Measurements from ENCODE around the gene TACSTD2. TPM values are rescaled to one million over a fixed set of nuclear protein-coding genes. Genes with fewer than 3 reads are reported as not detected.

The TACSTD2 gene
- polyA plus RNA-seq, 1 donor from 2014 or later = not detected

DNA sequence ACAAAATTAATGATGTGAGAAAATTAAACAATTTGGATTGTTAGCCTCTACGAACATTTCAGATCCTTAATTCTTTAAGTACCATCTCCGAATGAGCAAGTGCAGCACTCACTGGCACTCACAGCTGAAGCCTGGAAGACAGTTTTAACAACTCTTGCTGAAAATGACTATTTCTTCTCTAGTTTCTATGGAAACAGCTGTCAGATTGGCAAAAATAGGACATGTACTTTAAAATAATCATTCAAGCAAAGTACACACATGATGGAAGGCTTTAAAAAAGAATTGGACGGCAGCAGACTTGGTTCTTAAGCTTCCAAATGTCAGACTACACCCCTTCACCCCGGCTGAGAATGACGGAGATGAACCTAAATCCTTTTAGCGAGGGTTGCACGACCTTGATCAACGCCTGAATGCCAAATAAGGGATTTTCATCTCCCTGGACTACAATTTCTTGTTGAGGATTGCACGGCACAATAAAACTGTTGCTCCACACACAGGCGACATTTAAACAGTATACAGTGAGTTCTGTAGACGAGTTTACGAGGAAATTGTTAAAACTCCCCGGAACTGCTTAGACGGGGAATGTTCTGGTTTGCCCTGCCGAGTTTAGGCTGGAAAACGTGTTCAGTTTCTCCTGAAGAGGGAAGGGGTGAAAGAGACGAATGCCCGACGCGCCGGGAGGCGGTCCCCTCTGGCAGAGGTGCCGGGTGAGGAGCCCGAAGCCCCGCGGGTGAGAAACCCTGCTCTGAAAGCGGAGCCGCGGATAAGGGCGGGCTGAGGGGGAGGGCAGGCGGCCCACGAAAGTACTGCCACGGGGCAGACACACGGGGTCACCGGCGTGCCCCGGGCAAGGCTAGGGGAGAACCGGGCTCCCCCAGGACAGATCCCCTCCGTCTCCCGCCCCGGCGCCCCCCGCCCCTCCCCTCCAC is 31.2 kb downstream of the TACSTD2 start:
- Histone ChIP-seq H3K9ac (ENCODE audit: low read length) (peak overlapping the region; percentile 71), H3F3A (ENCODE audit: insufficient read depth, low read length, poor library complexity, severe bottlenecking) (no peaks in the 10 kb centered on the region), H3K4me2 (ENCODE audit: low read length) (peak overlapping the region; percentile 97), H3K36me3 (ENCODE audit: insufficient read depth, low read length) (no peaks in the 10 kb centered on the region), H3K9me3 (ENCODE audit: low read length) (no peaks in the 10 kb centered on the region), H2AFZ (ENCODE audit: low read depth, low read length) (peak overlapping the region; percentile 62), H4K20me1 (ENCODE audit: insufficient read depth) (no peaks in the 10 kb centered on the region), H3K79me2 (replicated peaks; ENCODE audit: insufficient read depth, low read length) (no peaks in the 10 kb centered on the region), H3K27me3 (ENCODE audit: insufficient read depth, low read depth, low read length) (no peaks in the 10 kb centered on the region), H3K27ac (ENCODE audit: low read length) (peak overlapping the region; percentile 90), H3K9me2 (ENCODE audit: insufficient read depth, low read length) (no peaks in the 10 kb centered on the region), H3K4me3 (ENCODE audit: low read length) (peak overlapping the region; percentile 80)
- TF ChIP-seq POLR2AphosphoS5 (IDR thresholded peaks at IDR 0.05) (no peak), EP300 (conservative IDR thresholded peaks at IDR 0.05; ENCODE audit: poor library complexity, severe bottlenecking) (peak; percentile 61), MXI1 (conservative IDR thresholded peaks at IDR 0.05; ENCODE audit: poor library complexity, severe bottlenecking) (peak; percentile 63), RAD21 (conservative IDR thresholded peaks at IDR 0.05) (peak; percentile 25), EZH2 (IDR thresholded peaks at IDR 0.05; ENCODE audit: borderline replicate concordance, insufficient read depth, low read length, poor library complexity, severe bottlenecking) (no peak), SMC3 (conservative IDR thresholded peaks at IDR 0.05; ENCODE audit: poor library complexity) (peak; percentile 15)
- TF ChIP-seq, protein P1, sequence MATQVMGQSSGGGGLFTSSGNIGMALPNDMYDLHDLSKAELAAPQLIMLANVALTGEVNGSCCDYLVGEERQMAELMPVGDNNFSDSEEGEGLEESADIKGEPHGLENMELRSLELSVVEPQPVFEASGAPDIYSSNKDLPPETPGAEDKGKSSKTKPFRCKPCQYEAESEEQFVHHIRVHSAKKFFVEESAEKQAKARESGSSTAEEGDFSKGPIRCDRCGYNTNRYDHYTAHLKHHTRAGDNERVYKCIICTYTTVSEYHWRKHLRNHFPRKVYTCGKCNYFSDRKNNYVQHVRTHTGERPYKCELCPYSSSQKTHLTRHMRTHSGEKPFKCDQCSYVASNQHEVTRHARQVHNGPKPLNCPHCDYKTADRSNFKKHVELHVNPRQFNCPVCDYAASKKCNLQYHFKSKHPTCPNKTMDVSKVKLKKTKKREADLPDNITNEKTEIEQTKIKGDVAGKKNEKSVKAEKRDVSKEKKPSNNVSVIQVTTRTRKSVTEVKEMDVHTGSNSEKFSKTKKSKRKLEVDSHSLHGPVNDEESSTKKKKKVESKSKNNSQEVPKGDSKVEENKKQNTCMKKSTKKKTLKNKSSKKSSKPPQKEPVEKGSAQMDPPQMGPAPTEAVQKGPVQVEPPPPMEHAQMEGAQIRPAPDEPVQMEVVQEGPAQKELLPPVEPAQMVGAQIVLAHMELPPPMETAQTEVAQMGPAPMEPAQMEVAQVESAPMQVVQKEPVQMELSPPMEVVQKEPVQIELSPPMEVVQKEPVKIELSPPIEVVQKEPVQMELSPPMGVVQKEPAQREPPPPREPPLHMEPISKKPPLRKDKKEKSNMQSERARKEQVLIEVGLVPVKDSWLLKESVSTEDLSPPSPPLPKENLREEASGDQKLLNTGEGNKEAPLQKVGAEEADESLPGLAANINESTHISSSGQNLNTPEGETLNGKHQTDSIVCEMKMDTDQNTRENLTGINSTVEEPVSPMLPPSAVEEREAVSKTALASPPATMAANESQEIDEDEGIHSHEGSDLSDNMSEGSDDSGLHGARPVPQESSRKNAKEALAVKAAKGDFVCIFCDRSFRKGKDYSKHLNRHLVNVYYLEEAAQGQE (IDR thresholded peaks at IDR 0.05; ENCODE audit: borderline replicate concordance) = peak; percentile 17

DNA sequence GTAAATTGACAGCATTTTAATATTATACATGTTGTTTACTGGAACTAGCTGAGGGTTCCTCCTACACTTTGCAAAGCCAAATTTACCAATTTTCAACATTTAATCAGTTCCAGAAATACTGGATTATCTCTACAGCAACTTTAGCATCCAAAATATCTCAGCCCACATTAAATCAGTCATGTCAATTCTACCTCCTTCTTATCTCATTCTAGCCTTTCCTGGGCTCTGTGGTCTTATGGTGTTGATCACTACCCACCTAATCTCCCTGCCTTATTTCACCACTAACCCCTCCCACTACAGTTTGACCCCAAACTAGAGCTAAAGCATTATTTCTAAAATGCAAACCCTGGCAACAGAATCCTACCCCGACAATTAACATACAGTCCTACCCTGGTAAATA is 33.8 kb downstream of the TACSTD2 start:
- no peaks in the 10 kb centered on the region for H3F3A ChIP-seq (ENCODE audit: insufficient read depth, low read length, poor library complexity, severe bottlenecking)
- no peak overlapping the region for H3K9ac ChIP-seq (ENCODE audit: low read length)
- TF ChIP-seq, protein P1 (IDR thresholded peaks at IDR 0.05; ENCODE audit: borderline replicate concordance) = no peak
- TF ChIP-seq MXI1 (conservative IDR thresholded peaks at IDR 0.05; ENCODE audit: poor library complexity, severe bottlenecking) = no peak
- TF ChIP-seq, protein P2, sequence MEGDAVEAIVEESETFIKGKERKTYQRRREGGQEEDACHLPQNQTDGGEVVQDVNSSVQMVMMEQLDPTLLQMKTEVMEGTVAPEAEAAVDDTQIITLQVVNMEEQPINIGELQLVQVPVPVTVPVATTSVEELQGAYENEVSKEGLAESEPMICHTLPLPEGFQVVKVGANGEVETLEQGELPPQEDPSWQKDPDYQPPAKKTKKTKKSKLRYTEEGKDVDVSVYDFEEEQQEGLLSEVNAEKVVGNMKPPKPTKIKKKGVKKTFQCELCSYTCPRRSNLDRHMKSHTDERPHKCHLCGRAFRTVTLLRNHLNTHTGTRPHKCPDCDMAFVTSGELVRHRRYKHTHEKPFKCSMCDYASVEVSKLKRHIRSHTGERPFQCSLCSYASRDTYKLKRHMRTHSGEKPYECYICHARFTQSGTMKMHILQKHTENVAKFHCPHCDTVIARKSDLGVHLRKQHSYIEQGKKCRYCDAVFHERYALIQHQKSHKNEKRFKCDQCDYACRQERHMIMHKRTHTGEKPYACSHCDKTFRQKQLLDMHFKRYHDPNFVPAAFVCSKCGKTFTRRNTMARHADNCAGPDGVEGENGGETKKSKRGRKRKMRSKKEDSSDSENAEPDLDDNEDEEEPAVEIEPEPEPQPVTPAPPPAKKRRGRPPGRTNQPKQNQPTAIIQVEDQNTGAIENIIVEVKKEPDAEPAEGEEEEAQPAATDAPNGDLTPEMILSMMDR (IDR thresholded peaks at IDR 0.05; ENCODE audit: poor library complexity, severe bottlenecking) = no peak
- no peak for TF ChIP-seq TAF1 (IDR thresholded peaks at IDR 0.05; ENCODE audit: low read depth)
- TF ChIP-seq EZH2 (IDR thresholded peaks at IDR 0.05; ENCODE audit: borderline replicate concordance, insufficient read depth, low read length, poor library complexity, severe bottlenecking) = no peak
- TF ChIP-seq RAD21 (conservative IDR thresholded peaks at IDR 0.05) = no peak
- TF ChIP-seq SMC3 (conservative IDR thresholded peaks at IDR 0.05; ENCODE audit: poor library complexity) = no peak
- no peak for TF ChIP-seq POLR2AphosphoS5 (IDR thresholded peaks at IDR 0.05)
- TF ChIP-seq EP300 (conservative IDR thresholded peaks at IDR 0.05; ENCODE audit: poor library complexity, severe bottlenecking) = no peak
- H3K4me2 ChIP-seq (ENCODE audit: low read length) = no peak overlapping the region
- no peaks in the 10 kb centered on the region for H3K79me2 ChIP-seq (replicated peaks; ENCODE audit: insufficient read depth, low read length)
- no peaks in the 10 kb centered on the region for H3K36me3 ChIP-seq (ENCODE audit: insufficient read depth, low read length)
- no peaks in the 10 kb centered on the region for H3K9me3 ChIP-seq (ENCODE audit: low read length)
- no peaks in the 10 kb centered on the region for H3K9me2 ChIP-seq (ENCODE audit: insufficient read depth, low read length)
- H3K27me3 ChIP-seq (ENCODE audit: insufficient read depth, low read depth, low read length) = no peaks in the 10 kb centered on the region
- no peaks in the 10 kb centered on the region for H4K20me1 ChIP-seq (ENCODE audit: insufficient read depth)
- H3K27ac ChIP-seq (ENCODE audit: low read length) = no peak overlapping the region
- no peak overlapping the region for H2AFZ ChIP-seq (ENCODE audit: low read depth, low read length)
- H3K4me3 ChIP-seq (ENCODE audit: low read length) = no peak overlapping the region
